ENCODE results near the gene VAV2. TPM values are rescaled to one million over a fixed set of nuclear protein-coding genes. Genes with fewer than 3 reads are reported as not detected.

The VAV2 gene
- total and polyA plus RNA-seq, 11 donors: 3.3 to 9.9 (median 5.3) TPM

GRCh38 chr9:133729617-133730281, 262.4 kb downstream of the VAV2 start:
- DNase-seq (peak in 1 of 5 donors; percentile 47), ATAC-seq (no peak)
- 77 to 84% (median 82%) methylated on average over 10 to 19 of the region's 19 CpGs for WGBS, 4 donors
- no peaks in the 10 kb centered on the region for H3K9me3 ChIP-seq
- TF ChIP-seq, protein P1, sequence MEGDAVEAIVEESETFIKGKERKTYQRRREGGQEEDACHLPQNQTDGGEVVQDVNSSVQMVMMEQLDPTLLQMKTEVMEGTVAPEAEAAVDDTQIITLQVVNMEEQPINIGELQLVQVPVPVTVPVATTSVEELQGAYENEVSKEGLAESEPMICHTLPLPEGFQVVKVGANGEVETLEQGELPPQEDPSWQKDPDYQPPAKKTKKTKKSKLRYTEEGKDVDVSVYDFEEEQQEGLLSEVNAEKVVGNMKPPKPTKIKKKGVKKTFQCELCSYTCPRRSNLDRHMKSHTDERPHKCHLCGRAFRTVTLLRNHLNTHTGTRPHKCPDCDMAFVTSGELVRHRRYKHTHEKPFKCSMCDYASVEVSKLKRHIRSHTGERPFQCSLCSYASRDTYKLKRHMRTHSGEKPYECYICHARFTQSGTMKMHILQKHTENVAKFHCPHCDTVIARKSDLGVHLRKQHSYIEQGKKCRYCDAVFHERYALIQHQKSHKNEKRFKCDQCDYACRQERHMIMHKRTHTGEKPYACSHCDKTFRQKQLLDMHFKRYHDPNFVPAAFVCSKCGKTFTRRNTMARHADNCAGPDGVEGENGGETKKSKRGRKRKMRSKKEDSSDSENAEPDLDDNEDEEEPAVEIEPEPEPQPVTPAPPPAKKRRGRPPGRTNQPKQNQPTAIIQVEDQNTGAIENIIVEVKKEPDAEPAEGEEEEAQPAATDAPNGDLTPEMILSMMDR (IDR thresholded peaks at IDR 0.05): no peak
- TF ChIP-seq POLR2A (IDR thresholded peaks at IDR 0.05): no peak
- H3K36me3 ChIP-seq: no peaks in the 10 kb centered on the region
- no peak overlapping the region for H3K4me3 ChIP-seq
- peaks cover 0 to 18% (median 4%) of the 10 kb centered on the region in 9 donors for H3K27me3 ChIP-seq
- no peaks in the 10 kb centered on the region for H3K4me1 ChIP-seq
- intact Hi-C loops (cut with DNase I): loop anchor here in 7 of 10 donors (2.0 to 10.0 kb wide), 7 partner anchors 137 to 545 kb away; partner anchors contain the start of gene ADAMTSL2 (in 2 of the 7)
- H3K27ac ChIP-seq: no peak overlapping the region

- Histone ChIP-seq H3K36me3 (no peaks in the 10 kb centered on the region), H3K27me3 (peaks cover 0 to 16% (median 4%) of the 10 kb centered on the region in 9 donors), H3K4me3 (no peak overlapping the region), H3K27ac (no peak overlapping the region), H3K4me1 (no peaks in the 10 kb centered on the region), H3K9me3 (no peaks in the 10 kb centered on the region)
- no peak for TF ChIP-seq POLR2A (IDR thresholded peaks at IDR 0.05)
- TF ChIP-seq, protein P1 (IDR thresholded peaks at IDR 0.05): no peak
- WGBS, 4 donors: 69 to 84% (median 76%) methylated on average over 9 to 10 of the region's 10 CpGs
- intact Hi-C loops (cut with DNase I): loop anchor here in 7 of 10 donors (2.0 to 10.0 kb wide), 7 partner anchors 137 to 544 kb away; partner anchors contain the start of gene ADAMTSL2 (in 2 of the 7)
- ATAC-seq: no peak
- DNase-seq: peak in 2 of 5 donors; percentile 4 to 30
These were observed 263.1 kb downstream of the VAV2 start for GRCh38 chr9:133728856-133729616.

- ATAC-seq (no peak), DNase-seq (no peak)
- Histone ChIP-seq H3K36me3 (no peaks in the 10 kb centered on the region), H3K27me3 (peaks cover 0 to 16% (median 4%) of the 10 kb centered on the region in 9 donors), H3K4me3 (no peak overlapping the region), H3K27ac (no peak overlapping the region), H3K4me1 (no peaks in the 10 kb centered on the region), H3K9me3 (peaks cover 0 to 4% (median 0%) of the 10 kb centered on the region in 12 donors)
- TF ChIP-seq, protein P1 (IDR thresholded peaks at IDR 0.05): no peak
- TF ChIP-seq POLR2A (IDR thresholded peaks at IDR 0.05): no peak
- WGBS, 4 donors: 83 to 87% (median 84%) methylated on average over 16 to 18 of the region's 18 CpGs
- intact Hi-C loops (cut with DNase I): loop anchor here in 8 of 10 donors (2.0 to 10.0 kb wide), 7 partner anchors 136 to 543 kb away; partner anchors contain the start of gene ADAMTSL2 (in 2 of the 8)
These were observed 264.2 kb downstream of the VAV2 start for GRCh38 chr9:133727876-133728441.

Data from heart left ventricle (tissue), 16 donors.